AG04449 (cell line): ENCODE measurements around the gene PLCB1.

Source experiments
- CTCF ChIA-PET: fragments of 350-600 bp; formaldehyde crosslinking; extraction: SDS; loops from one replicate; lab custom pipeline; 2021; ENCODE audit warnings: antibody characterized with exemption; lab: Yijun Ruan, JAX
- POLR2A ChIA-PET: fragments of 400-600, 350-600 bp; formaldehyde crosslinking; extraction: SDS; loops from one replicate; lab custom pipeline; 2020; ENCODE audit warnings: antibody characterized with exemption, inconsistent platforms; lab: Yijun Ruan, JAX
- DNase-seq: peaks from one replicate; pipeline ENCODE4 v3.0.0-alpha.2; 2010; ENCODE audit warnings: low read depth, low spot score
- H3K4me3 ChIP-seq: 2 replicates; pipeline ENCODE4 v1.5.1; 2011; ENCODE audit warnings: low read depth, mild to moderate bottlenecking, control low read depth, low read length
- TF ChIP-seq, protein P1 (sequence below): IDR thresholded peaks from one replicate; pipeline ENCODE4 v1.5.1; 2011; ENCODE audit warnings: mild to moderate bottlenecking, moderate library complexity, low read length, control low read depth, inconsistent platforms; ENCODE audit not compliant: insufficient read depth; ENCODE audit errors: missing control alignments

PLCB1 gene

DNA sequence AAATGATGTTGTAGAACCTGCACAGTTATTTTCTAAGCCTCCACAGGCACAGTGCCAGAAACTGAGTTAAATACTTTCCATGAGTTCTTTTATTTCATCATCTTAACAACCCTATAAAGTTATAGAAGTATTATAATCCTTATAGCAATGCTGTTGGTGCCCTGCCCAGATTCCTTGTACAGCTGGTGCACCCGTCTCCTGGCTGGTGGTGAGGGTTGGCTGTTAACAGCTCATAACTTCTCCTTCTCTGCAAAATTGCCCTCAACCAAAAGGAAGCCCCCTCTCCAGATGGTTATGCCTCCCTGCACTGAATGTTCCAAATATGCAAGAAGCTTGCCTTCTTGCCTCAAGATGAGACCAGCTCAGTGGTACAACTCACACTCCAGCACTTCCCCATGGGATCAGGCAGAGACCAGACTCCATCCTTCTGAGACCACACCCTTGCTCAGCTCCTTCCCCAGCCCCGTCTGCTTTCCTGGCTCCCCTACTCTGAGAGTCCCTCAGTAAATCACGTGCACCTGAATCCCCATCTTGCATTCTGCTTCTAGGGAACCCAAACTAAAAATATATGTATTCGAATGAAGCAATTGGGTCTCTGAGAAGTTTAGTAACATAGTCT, 632.4 kb downstream of the PLCB1 start:
- ChIA-PET CTCF (interaction anchor here (0.9 to 6.7 kb wide), 7 partner anchors 10 to 644 kb away, joined by 3 to 62 read pairs (median 4); no protein-coding TSS in a partner anchor), POLR2A (interaction anchor here (0.7 kb wide), 1 partner anchor 290 kb away, joined by 3 read pairs; no protein-coding TSS in a partner anchor)
- TF ChIP-seq, protein P1, sequence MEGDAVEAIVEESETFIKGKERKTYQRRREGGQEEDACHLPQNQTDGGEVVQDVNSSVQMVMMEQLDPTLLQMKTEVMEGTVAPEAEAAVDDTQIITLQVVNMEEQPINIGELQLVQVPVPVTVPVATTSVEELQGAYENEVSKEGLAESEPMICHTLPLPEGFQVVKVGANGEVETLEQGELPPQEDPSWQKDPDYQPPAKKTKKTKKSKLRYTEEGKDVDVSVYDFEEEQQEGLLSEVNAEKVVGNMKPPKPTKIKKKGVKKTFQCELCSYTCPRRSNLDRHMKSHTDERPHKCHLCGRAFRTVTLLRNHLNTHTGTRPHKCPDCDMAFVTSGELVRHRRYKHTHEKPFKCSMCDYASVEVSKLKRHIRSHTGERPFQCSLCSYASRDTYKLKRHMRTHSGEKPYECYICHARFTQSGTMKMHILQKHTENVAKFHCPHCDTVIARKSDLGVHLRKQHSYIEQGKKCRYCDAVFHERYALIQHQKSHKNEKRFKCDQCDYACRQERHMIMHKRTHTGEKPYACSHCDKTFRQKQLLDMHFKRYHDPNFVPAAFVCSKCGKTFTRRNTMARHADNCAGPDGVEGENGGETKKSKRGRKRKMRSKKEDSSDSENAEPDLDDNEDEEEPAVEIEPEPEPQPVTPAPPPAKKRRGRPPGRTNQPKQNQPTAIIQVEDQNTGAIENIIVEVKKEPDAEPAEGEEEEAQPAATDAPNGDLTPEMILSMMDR: no peak
- H3K4me3 ChIP-seq: no peak overlapping the region
- no peak for DNase-seq

DNA sequence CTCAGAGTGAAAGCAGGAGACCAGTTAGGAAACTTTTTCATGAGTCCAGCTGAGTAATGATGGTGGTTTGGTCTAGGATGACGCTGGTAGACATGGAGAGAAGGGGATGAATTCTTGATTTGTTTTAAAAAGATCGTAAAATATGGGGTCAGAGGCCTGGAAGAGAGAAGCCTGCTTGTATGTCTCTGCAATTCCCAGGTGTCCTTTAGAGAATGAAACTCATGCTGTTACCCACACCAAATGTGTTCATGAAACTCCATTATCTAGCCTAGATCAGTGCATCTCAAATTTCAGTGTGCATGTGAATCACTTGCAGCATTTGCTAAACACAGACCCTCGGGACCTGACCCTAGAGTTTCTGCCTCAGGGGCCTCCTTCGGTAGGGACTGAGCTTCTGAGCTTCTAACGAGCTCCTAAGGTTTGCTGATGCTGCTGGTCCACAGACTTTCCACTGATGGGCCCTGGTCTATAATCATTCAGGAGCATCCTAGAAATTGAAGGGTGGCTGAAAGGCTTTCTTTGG, 634.9 kb downstream of the PLCB1 start:
- TF ChIP-seq, protein P1: no peak
- DNase-seq: no peak
- CTCF ChIA-PET: interaction anchor here (1.0 to 1.3 kb wide), 2 partner anchors 23 to 626 kb away, joined by 4 read pairs; no protein-coding TSS in a partner anchor
- H3K4me3 ChIP-seq: no peak overlapping the region
- POLR2A ChIA-PET: no interaction called here

DNA sequence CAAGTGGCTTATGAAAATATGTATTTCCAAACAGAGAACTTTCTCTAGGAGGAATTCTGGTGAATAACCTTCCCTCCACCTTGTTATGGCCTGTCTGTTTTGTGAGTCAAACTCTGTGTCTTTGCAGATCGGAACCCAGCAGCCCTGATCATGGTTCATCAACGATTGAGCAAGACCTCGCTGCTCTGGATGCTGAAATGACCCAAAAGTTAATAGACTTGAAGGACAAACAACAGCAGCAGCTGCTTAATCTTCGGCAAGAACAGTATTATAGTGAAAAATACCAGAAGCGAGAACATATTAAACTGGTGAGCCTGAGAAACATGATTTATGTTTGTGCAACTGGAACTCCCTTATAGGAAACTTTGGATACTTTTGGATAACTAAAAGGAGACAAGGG, 642.3 kb downstream of the PLCB1 start:
- CTCF ChIA-PET: interaction anchor here (0.9 to 2.6 kb wide), 5 partner anchors 10 to 79 kb away, joined by 3 to 12 read pairs (median 3); no protein-coding TSS in a partner anchor
- TF ChIP-seq, protein P1: no peak
- no peak for DNase-seq
- no peak overlapping the region for H3K4me3 ChIP-seq
- POLR2A ChIA-PET: no interaction called here

DNA sequence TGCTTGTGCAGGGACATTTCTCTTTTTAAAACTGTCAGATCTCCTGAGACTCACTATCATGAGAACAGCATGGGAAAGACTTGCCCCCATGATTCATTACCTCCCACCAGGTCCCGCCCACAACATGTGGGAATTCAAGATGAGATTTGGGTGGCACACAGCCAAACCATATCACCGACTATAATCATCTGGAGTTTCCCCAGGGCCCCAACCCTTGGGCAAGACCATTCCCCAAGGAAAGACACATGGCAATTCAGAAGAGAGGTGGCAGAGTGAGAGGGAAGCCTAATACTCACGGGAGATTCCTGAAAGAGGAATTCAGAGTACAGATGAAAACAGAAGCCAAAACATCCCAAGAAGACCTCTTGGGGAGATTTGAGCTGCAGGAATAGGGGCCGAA, 645.8 kb downstream of the PLCB1 start:
- POLR2A ChIA-PET: no interaction called here
- CTCF ChIA-PET: interaction anchor here (0.8 to 5.1 kb wide), 3 partner anchors 11 to 615 kb away, joined by 4 to 37 read pairs (median 7); no protein-coding TSS in a partner anchor
- TF ChIP-seq, protein P1: no peak
- no peak overlapping the region for H3K4me3 ChIP-seq
- DNase-seq: no peak

DNA sequence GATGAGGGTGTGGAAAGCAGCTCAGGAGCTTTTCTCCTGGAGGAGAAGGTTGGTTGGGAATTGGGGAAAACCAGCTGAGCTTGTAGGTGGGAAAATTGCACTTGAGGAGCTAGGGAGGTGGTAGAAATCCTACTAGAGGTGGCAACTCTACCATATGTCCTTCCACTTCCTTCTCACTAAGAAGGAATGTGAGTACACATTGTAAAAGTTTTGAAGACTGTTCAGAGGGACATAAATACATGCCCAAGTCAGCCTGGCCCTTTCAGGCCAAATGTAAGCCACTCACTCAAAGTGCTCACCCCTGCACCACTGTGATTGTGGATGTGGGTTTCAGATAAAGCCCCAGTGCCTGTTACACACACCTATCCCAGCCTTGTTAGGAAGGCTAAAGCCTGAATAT, 646.3 kb downstream of the PLCB1 start:
- POLR2A ChIA-PET: no interaction called here
- CTCF ChIA-PET: interaction anchor here (0.8 to 5.1 kb wide), 4 partner anchors 11 to 615 kb away, joined by 4 to 37 read pairs (median 6); no protein-coding TSS in a partner anchor
- TF ChIP-seq, protein P1: no peak
- DNase-seq: no peak
- H3K4me3 ChIP-seq: no peak overlapping the region

DNA sequence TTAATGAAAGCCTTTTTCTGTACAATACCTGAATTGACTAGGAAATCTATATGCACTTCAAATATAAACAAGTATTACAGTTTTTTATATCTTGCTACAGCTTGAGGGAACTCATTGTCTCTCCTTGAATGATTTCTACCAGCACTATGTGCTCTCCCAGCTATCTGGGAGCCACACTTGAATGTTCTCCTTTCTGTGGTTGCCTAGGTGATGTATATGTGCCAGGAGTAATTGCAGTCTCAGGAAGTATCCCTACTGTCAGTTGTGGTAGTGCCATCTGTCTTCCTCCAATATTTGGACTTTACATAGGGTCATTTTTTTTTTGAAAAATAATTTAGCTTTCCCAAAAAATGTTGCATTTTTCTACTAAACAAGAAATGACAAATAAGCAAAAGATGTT, 648.8 kb downstream of the PLCB1 start:
- DNase-seq: no peak
- TF ChIP-seq, protein P1: no peak
- CTCF ChIA-PET: interaction anchor here (1.0 to 5.1 kb wide), 4 partner anchors 8 to 29 kb away, joined by 3 to 37 read pairs (median 11); no protein-coding TSS in a partner anchor
- POLR2A ChIA-PET: no interaction called here
- no peak overlapping the region for H3K4me3 ChIP-seq
